Brain microvascular endothelial cell (primary cell): ENCODE data around the gene KRT84.

Source experiments
- DNase-seq: peaks from one replicate; pipeline ENCODE4 v3.0.0-alpha.2; 2020
- H3K27ac ChIP-seq: fragments of 250-450 bp; sonication (Bioruptor Pico); 2 replicates; pipeline ENCODE4 v1.5.1; 2020; ENCODE audit warnings: mild to moderate bottlenecking, moderate library complexity
- H3K27me3 ChIP-seq: fragments of 250-450 bp; sonication (Bioruptor Pico); replicated peaks from 2 replicates; pipeline ENCODE4 v1.5.1; 2020; ENCODE audit warnings: mild to moderate bottlenecking
- H3K36me3 ChIP-seq: fragments of 250-450 bp; sonication (Bioruptor Pico); replicated peaks from 2 replicates; pipeline ENCODE4 v1.5.1; 2020; ENCODE audit warnings: mild to moderate bottlenecking
- H3K4me3 ChIP-seq: 2 replicates; pipeline ENCODE4 v1.5.1; 2011; ENCODE audit warnings: low read depth, mild to moderate bottlenecking, control low read depth, low read length, moderate library complexity
- in situ Hi-C: cut with HindIII; loops from 2 replicates; pipeline ENCODE4 v1.10.0; 2017; ENCODE audit warnings: low sequenced_read_pairs, low pct_ligation_motif_present
- TF ChIP-seq, protein P1 (sequence below): IDR thresholded peaks from 2 replicates; pipeline ENCODE4 v1.5.1; 2011; ENCODE audit warnings: low read depth, mild to moderate bottlenecking, moderate library complexity, low read length, control low read depth, inconsistent platforms; ENCODE audit errors: missing control alignments

The KRT84 gene

DNA sequence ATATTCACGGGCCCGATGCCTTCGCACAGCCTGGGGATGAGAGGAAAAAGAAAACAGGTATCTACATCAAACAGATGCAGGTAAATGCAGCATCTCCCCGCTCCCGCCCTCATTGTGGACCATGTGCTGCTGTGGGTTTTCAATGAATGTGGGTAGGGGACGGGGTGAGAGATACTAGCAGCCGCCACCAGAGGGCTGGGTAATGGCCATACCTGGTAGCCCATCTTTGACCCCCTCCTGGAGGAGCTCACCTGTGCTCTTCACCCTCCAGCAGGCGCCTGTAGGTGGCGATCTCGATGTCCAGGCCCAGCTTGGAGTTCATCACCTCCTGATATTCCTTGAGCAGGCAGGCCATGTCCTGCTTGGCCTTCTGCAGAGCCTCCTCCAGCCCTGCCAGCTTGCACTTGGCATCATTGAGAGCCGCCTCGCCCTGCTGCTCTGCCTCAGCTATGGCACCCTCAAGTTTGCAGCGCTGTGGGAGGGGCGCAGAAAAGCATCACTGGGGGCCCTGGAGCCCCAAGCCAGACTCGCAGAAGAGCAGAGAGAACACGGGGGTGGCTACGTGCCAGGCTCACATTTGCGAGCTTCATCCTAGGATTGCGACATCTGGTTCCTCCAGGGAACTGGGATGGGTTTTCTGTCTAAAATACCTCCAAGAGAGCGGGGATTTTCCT lies 10.4 kb upstream of the KRT84 start:
- Histone ChIP-seq H3K4me3 (no peak overlapping the region), H3K36me3 (no peaks in the 10 kb centered on the region), H3K27ac (no peak overlapping the region), H3K27me3 (no peaks in the 10 kb centered on the region)
- no peak for DNase-seq
- in situ Hi-C loops, result loop anchor here (25.0 kb wide), 1 partner anchor 466 kb away; no protein-coding TSS in a partner anchor
- TF ChIP-seq, protein P1, sequence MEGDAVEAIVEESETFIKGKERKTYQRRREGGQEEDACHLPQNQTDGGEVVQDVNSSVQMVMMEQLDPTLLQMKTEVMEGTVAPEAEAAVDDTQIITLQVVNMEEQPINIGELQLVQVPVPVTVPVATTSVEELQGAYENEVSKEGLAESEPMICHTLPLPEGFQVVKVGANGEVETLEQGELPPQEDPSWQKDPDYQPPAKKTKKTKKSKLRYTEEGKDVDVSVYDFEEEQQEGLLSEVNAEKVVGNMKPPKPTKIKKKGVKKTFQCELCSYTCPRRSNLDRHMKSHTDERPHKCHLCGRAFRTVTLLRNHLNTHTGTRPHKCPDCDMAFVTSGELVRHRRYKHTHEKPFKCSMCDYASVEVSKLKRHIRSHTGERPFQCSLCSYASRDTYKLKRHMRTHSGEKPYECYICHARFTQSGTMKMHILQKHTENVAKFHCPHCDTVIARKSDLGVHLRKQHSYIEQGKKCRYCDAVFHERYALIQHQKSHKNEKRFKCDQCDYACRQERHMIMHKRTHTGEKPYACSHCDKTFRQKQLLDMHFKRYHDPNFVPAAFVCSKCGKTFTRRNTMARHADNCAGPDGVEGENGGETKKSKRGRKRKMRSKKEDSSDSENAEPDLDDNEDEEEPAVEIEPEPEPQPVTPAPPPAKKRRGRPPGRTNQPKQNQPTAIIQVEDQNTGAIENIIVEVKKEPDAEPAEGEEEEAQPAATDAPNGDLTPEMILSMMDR, result peak; percentile 55

DNA sequence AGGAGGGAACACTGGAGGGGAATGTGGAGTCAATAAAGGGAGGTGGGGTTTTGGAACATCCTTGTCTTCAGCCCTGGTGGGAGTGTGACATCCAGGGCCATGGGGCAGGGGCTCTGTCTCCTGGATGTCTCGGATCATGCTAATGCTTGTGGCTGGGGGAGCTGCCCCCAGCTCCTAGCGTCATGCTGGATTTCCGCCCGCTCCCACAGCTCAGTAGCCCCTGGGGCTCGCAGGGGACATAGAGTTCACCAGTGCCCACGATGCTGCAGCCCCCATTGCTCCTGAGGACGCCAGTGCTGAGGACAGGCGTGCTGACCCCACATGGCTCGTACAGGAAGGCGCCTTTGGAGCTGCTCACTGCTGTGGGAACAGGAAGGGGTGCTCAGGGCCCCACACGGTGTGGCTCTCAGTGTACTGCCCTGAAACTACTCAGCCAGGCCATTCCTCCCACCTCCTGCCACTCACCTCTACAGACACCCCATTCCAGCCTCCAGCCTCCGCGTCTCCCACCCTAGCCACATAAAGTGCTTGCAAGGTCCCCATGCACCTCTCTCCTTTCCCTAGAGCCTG lies 9.5 kb upstream of the KRT84 start:
- no peaks in the 10 kb centered on the region for H3K27me3 ChIP-seq
- TF ChIP-seq, protein P1, result no peak
- DNase-seq, result no peak

DNA sequence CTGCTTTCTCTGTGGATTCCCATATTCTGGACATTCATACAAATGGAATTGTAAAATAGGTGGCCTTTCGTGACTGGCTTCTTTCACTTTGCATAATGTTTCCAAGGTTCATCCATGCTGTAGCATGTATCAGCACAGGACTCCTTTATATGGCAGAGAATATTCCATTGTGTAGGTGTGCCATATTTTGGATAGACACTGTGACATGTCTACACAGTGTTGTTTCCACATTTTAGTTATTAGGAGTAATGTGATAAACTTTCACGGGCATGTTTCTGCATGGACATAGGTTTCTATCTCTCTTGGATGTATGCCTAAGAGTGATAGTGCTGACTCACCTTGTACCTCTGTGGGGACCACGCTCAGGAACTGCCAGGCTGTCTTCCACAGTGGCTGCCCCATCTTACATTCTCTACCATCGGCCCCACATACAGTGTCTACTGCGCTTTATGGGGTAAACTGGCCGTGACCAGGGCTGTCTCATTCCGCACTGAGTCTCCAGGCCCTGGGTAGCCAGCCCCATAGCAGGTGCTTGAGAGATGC lies 7.1 kb upstream of the KRT84 start:
- Histone ChIP-seq H3K36me3 (no peaks in the 10 kb centered on the region), H3K4me3 (no peak overlapping the region), H3K27me3 (peaks cover 6% of the 10 kb centered on the region), H3K27ac (no peak overlapping the region)
- TF ChIP-seq, protein P1, result no peak
- in situ Hi-C loops, result loop anchor here (25.0 kb wide), 1 partner anchor 470 kb away; no protein-coding TSS in a partner anchor
- DNase-seq, result no peak

More for the DNA sequence above, 9.5 kb upstream of the KRT84 start:
- no peaks in the 10 kb centered on the region for H3K36me3 ChIP-seq
- no peak overlapping the region for H3K4me3 ChIP-seq
- in situ Hi-C loops, result loop anchor here (25.0 kb wide), 1 partner anchor 467 kb away; no protein-coding TSS in a partner anchor
- H3K27ac ChIP-seq, result no peak overlapping the region

DNA sequence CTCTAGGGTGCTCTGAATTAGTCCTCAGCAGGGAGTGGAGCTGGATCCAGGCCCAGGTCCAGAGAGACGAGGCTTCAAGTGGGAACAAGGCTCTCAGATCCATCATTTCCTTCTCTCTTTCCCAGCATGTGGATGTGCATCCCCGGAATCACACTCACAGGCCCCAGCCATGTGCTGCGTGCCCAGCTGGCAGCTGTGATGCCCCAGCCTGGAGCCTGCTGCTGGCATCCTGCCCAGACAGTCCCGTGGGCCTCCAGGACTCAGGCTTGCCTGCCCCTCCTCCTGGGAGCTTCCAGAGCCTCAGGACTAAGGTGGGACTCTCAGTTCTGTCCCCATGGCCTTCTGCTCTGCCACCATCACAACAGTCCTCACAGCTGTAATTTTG lies 6.2 kb upstream of the KRT84 start:
- no peak for DNase-seq
- no peak overlapping the region for H3K4me3 ChIP-seq
- TF ChIP-seq, protein P1, result no peak
- no peaks in the 10 kb centered on the region for H3K36me3 ChIP-seq
- no peak overlapping the region for H3K27ac ChIP-seq
- in situ Hi-C loops, result loop anchor here (25.0 kb wide), 1 partner anchor 471 kb away; no protein-coding TSS in a partner anchor
- peaks cover 11% of the 10 kb centered on the region for H3K27me3 ChIP-seq

DNA sequence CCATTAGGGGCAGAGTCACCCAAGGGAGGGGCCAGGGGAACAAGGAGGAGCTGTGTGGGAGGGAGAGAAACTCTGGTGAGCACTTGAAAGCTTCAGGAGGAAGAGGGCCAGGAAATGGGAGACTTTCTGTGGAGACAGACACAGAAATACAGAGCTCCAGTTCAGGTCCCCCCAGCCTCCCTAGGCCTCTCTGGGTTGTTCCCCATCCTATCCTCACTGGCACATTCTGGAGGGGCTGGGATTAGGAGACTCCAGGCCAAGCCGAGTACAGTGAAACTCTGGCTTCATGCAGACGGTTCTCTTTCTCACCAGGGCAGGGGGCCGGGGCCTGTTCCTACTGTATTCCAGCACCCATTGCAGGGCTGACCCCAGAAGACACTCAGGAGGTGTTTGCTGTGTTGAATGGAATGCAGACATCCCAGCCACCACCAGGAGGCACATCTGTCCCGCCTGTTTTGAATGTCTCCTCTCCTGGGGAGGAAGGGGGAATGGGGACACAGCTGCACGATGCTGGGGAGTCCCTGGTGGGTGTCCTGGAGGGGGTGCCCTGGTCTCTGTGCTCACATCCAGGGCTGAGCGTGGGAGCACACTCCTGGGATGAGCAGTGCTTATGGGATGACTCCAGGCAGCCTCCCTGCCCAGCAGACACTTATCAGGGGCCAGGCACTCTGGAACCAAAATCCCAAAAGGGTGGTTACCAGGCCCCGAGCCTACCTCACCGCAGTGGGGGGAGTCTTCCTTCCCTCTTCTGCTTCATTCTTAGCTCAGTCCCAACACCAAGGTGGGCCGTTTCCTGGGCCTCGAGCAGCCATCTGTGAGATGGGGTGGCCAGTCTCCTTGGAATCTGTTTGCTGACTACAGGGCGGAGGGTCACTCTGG lies 5.5 kb upstream of the KRT84 start:
- in situ Hi-C loops, result loop anchor here (25.0 kb wide), 1 partner anchor 471 kb away; no protein-coding TSS in a partner anchor
- H3K27me3 ChIP-seq, result peaks cover 11% of the 10 kb centered on the region
- no peak overlapping the region for H3K27ac ChIP-seq
- TF ChIP-seq, protein P1, result peak; percentile 87
- DNase-seq, result peak; percentile 32
- H3K36me3 ChIP-seq, result no peaks in the 10 kb centered on the region
- no peak overlapping the region for H3K4me3 ChIP-seq
